Eye (tissue), 1 donor: ENCODE data around the gene CNGA3.

Experiments used
- DNase-seq: peaks from one replicate; pipeline ENCODE4 v3.0.0-alpha.2; 2015

The CNGA3 gene

DNA sequence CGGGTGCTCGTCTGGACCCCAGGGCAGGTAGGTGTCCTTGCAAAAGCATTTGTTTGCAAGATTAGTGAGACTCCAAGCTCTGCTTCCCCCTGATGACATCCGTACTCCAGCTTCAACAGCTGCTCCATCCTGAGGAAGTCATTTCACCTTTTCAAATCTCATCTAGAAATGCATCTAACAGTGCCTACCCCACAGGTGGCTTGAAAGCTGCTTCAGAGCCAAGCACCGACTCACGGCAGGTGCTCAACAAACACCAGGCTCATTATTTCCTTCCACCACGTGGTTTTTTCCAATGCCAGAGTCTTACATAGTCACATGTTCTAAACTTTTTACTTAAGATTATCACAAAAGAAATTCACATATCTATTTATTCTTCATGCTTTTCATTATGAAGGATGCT is 31.9 kb downstream of the CNGA3 start:
- no peak for DNase-seq

DNA sequence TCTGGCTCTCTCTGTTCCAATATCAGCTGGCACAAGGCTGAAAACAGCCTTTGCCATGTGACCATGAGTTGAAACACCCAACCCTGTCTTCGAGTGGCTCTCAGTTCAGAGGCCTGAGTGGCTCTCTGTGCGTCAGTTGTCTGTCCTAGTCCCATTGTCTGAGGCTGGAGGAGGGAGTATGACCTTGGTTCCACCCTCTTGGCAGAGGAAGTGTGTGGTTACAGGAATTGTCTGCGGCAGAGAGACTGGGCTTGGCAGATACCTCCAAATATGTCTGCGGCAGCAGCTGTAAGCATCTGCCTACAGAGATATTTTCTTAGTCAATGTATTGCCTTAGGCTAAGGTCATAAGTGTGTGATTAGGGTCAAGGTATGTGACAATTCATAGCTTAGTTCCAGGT is 32.6 kb downstream of the CNGA3 start:
- DNase-seq = no peak

DNA sequence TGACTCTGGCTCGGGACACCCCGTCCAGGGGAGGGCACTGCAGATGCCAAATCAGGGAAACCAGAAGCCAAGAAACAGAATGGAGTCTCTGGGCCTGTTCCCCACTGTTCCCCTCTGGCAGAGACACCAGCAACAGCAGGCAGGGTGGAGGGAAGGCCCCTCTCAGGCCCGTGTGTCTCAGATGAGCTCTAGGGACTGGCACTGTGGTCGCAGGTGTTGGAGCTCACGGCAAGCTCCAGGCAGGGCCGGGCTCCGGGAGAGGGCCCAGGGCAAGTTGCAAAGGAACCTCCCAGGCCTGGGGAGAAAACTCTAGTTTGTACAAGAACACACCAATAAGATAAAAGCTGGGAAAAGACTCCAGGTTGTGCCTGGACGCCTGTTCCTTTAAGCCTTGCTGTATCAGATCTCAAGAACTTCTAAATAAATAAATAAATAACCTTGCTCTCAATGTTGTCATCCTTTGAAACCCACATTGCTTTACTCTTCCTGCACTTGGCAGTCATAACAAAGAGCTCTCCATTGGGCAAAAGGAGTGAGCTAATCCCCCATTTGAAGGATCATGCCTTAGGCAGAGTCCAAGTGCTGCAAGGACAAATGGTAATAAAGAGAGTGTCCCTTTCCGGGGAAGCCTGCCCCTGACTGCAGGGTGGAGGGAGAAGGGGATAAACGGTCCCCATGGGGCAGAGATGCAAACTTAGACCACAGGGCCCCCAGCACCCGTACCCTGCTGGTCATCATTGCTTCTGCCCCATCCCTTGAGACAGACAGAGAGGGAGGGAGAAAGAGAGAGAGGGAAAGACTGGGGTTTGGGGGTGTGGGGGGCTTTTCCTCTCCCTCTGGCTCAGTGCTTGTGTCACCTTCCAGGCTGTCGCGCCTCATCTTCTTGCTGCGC is 33.3 kb downstream of the CNGA3 start:
- DNase-seq = no peak

DNA sequence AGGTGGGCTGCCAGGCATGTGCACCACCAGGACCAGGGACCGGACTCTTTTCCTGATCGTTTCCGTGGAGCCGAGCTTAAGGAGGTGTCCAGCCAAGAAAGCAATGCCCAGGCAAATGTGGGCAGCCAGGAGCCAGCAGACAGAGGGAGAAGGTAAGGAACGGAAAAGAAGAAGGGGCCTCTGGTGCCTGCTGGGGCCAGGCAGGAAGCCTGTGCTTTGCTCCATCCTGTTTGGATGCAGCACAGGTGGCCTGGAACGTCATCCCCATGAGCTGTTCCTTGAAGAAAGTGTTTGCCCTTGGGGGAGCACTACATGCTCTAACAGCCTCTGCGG is 33.9 kb downstream of the CNGA3 start:
- no peak for DNase-seq

- no peak for DNase-seq
Measured at GRCh38 chr2:98381494-98381893, 35.2 kb downstream of the CNGA3 start.

GRCh38 chr2:98382086-98382485 is 35.8 kb downstream of the CNGA3 start:
- DNase-seq = no peak

DNA sequence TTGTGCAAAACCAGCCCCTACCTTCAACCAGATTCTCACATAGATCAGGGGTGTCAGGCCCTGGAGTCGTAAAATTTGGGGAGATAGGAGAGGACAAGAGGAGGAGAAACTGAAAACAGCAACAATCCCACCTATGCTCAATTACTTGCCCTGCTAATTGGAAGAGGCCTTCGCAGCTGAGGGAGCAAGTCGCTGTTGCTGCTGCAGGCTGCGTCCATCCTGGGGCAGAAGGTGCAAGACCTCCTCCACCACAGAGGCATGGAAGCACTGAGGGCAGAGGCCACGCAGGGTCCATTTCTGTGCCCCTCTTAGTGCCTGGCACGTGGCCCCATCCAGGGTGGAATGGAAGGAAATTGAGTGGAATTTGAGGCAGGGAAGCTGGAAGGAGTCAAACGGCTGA is 36.5 kb downstream of the CNGA3 start:
- DNase-seq = no peak

DNA sequence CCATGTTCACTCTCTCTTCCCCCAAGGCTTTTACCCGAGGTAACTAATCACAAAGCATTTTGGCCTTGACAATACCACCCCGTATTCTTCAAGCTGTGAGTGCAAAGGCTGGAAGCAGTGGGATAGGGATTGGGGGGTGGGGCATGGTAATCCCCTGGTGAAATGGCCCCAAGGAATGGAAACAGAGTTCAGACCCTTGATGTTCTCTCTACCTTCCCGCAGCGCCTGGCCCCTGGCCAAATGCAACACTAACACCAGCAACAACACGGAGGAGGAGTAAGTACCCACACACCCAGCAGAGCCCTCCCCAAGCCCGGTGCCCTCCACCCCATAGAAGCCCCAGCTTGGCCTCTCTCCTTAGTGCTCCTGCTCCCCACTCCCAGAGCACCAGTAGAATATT is 36.9 kb downstream of the CNGA3 start:
- DNase-seq = no peak

DNA sequence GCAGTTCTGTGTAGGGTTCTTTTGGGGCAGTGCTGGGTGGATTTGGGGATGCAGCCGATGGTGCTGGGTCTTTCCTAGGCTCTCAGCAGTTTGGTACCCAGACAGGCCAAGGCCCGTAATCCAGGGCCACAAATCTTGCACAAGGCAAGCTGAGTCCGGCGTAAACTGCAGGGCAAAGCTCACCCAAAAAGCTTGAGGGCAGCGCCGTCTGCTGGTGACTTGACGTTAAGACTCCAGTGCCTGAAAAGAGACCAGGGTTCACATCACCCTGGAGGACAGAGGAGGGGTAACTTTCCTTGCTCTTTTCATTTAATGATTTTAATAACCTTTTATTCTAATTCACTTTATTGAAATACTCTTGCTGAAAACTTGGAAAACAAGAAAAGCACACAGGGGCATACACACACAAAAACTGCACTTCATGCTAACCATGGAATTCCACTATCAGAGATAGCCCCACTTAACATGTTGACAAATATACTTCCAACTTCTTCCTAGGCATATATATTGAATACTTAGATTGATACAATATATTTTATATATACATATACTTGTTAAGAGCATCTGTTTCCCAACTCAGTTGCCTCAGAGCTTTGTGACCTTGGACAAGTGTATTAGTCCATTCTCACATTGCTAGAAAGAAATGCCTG is 38.9 kb downstream of the CNGA3 start:
- DNase-seq = peak; percentile 92

- no peak for DNase-seq
Measured at GRCh38 chr2:98387478-98387877, 41.2 kb downstream of the CNGA3 start.

- no peak for DNase-seq
Measured at GRCh38 chr2:98388081-98388480, 41.8 kb downstream of the CNGA3 start.

DNA sequence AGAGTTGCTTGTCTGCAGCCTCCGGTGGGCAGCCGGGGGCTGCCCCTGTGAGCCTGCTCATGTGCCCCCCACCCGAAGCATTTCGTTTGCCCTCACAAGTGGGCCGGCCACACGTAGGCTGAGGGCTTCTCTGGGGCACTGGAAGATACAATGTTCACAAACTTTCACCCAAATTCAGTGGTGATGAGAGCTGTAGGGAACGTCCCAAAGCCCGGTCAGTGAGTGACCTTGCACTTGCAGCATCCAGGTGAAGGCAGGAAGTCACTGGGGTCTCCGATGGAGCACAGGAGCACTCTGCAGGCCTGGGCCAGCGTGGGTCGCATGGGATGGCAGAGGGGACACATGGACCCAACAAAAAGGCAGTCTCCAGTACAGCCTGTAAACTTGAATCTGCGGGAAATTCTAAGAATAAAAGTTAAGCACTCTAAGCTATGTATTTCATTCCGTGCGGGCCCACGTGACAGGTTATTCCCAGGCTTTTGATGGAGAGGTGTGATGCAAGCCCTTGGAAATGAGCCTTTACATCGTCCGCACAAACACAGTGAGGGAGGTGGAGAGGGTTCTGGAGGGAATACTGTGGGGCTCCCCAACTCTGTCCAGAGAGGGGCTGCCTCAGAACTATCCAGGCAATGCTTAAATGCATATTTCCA is 42.5 kb downstream of the CNGA3 start:
- no peak for DNase-seq

- DNase-seq = no peak
Measured at GRCh38 chr2:98389251-98389605, 43.0 kb downstream of the CNGA3 start.

- DNase-seq = no peak
Measured at GRCh38 chr2:98390571-98391476, 44.6 kb downstream of the CNGA3 start.

DNA sequence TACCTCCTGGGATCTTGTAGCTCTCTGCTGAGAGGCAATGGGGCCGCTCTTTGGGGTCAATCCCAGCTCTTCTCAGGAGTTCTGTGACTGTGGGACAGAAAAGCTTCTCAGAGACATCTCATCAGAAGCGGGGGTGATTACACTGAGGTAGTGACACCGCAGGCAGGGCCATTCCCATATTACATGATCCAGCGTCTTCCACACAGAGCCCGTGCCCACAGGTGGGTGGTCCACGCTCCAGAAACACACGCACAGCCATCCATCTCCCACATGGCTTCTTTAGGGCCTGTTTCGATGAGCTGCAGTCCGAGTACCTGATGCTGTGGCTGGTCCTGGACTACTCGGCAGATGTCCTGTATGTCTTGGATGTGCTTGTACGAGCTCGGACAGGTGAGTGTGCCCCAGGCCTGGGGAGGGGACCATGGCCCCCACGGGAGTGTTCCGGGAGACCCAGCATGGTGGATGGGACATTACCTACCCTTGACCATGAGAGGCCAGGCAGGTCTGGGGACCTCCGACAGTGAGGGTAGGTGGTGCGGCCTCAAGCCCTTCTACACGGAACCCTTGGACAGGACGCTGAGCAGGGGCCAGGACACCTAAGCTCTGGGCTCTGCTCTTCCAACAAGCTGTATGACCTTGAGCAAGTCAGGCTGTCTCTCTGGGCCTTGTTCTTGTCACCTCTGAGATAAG is 45.5 kb downstream of the CNGA3 start:
- no peak for DNase-seq

GRCh38 chr2:98393354-98393753 is 47.1 kb downstream of the CNGA3 start:
- DNase-seq = no peak

DNA sequence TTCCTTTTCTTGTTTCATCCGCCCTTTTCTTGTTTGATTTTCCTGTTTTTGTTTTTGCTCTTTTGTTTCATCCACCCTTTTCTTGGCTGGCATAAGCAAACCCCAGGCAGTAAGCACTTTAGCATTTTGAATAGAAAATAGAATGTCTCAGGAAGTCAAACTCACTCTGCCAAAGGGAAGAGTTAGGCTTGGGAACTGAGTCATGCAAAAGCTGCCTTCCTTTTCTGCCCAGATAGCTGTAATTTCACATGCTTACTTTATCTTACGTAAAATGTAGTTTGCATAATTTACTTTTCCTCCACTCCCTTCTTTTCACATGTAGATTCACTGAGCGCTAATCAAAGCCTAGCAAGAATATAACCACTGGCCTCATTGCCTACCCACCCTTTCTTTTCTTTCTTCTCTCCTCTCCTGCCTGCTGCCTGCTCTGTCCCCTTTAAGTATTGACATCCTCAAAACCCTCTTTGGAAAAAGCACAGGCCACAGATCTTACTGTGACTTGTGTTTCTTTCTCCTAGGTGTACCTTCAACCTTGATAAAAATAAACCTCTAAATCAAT is 48.4 kb downstream of the CNGA3 start:
- no peak for DNase-seq

- DNase-seq = no peak
Measured at GRCh38 chr2:98395977-98396376, 49.7 kb downstream of the CNGA3 start.

- no peak for DNase-seq
Measured at GRCh38 chr2:98396745-98397355, 50.6 kb downstream of the CNGA3 start.

- no peak for DNase-seq
Measured at GRCh38 chr2:98399140-98399539, 52.9 kb downstream of the CNGA3 start.

GRCh38 chr2:98403878-98404277 is 57.6 kb downstream of the CNGA3 start:
- no peak for DNase-seq
